Activated CD8-positive, alpha-beta memory T cell treated with anti-CD3 and anti-CD28 coated beads for 4 hours (primary cell): ENCODE results near the gene MBP.
"Not testable (repeated sequence)": the region's sequence is repeated elsewhere in the genome, so short reads cannot be mapped to it uniquely, and the experiment has no call there.

Experiments
- DNase-seq, 2 donors: peaks; one replicate each; pipeline ENCODE4 v3.0.0-alpha.2; 2020; ENCODE audit warnings: low read depth in 2 of 2

MBP gene

GRCh38 chr18:76944346-76944745, 188.2 kb downstream of the MBP start:
- not testable (repeated sequence) for DNase-seq

GRCh38 chr18:76943542-76944339, 188.8 kb downstream of the MBP start:
- DNase-seq = no peak

- DNase-seq = no peak
Measured at GRCh38 chr18:76941284-76941683, 191.3 kb downstream of the MBP start.

GRCh38 chr18:76938619-76939018, 194.0 kb downstream of the MBP start:
- no peak for DNase-seq

- no peak for DNase-seq
Measured at GRCh38 chr18:76937597-76937996, 195.0 kb downstream of the MBP start.

GRCh38 chr18:76936877-76937276, 195.7 kb downstream of the MBP start:
- DNase-seq = no peak

GRCh38 chr18:76935722-76936337, 196.8 kb downstream of the MBP start:
- DNase-seq = no peak

GRCh38 chr18:76932026-76932819, 200.4 kb downstream of the MBP start:
- no peak for DNase-seq

GRCh38 chr18:76931171-76931570, 201.4 kb downstream of the MBP start:
- no peak for DNase-seq
